GM21515 (cell line): ENCODE data around the gene ZBTB39.
A peak's percentile ranks its signal among the peaks of the same experiment; 100 is the strongest.
"Not testable (repeated sequence)": the region's sequence is repeated elsewhere in the genome, so short reads cannot be mapped to it uniquely, and the experiment has no call there.

Experiments used
- ATAC-seq: cut with Tn5 transposase; IDR thresholded peaks from one replicate; pipeline ENCODE4 v1.9.1; 2021; ENCODE audit not compliant: unreplicated experiment

Gene ZBTB39

GRCh38 chr12:57004651-57005050, 1.7 kb downstream of the ZBTB39 start:
- ATAC-seq = no peak

- no peak for ATAC-seq
Observed at GRCh38 chr12:57003395-57003794, 3.0 kb downstream of the ZBTB39 start.

GRCh38 chr12:57001448-57001906, 4.9 kb downstream of the ZBTB39 start:
- no peak for ATAC-seq

GRCh38 chr12:57000393-57000792, 6.0 kb downstream of the ZBTB39 start:
- ATAC-seq = no peak

- no peak for ATAC-seq
Observed at GRCh38 chr12:56999456-56999855, 6.9 kb downstream of the ZBTB39 start.

- ATAC-seq = peak; percentile 72
Observed at GRCh38 chr12:56998981-56999380, 7.4 kb downstream of the ZBTB39 start.

GRCh38 chr12:56998316-56998715, 8.0 kb downstream of the ZBTB39 start:
- no peak for ATAC-seq

- ATAC-seq = no peak
Observed at GRCh38 chr12:56996793-56997545, 9.4 kb downstream of the ZBTB39 start.

GRCh38 chr12:56995930-56996496, 10.3 kb downstream of the ZBTB39 start:
- no peak for ATAC-seq

- ATAC-seq = no peak
Observed at GRCh38 chr12:56995201-56995929, 11.0 kb downstream of the ZBTB39 start.

GRCh38 chr12:56994231-56994746, 12.1 kb downstream of the ZBTB39 start:
- no peak for ATAC-seq

GRCh38 chr12:56993346-56993745, 13.0 kb downstream of the ZBTB39 start:
- no peak for ATAC-seq

GRCh38 chr12:56991319-56992246, 14.8 kb downstream of the ZBTB39 start:
- no peak for ATAC-seq

GRCh38 chr12:56990648-56991318, 15.6 kb downstream of the ZBTB39 start:
- no peak for ATAC-seq

GRCh38 chr12:56989861-56990610, 16.3 kb downstream of the ZBTB39 start:
- ATAC-seq = no peak

- ATAC-seq = no peak
Observed at GRCh38 chr12:56988207-56988739, 18.1 kb downstream of the ZBTB39 start.

- no peak for ATAC-seq
Observed at GRCh38 chr12:56987551-56988053, 18.7 kb downstream of the ZBTB39 start.

- ATAC-seq = no peak
Observed at GRCh38 chr12:56987011-56987410, 19.3 kb downstream of the ZBTB39 start.

- ATAC-seq = not testable (repeated sequence)
Observed at GRCh38 chr12:56985714-56986113, 20.6 kb downstream of the ZBTB39 start.
